DND-41 (cell line): ENCODE results near the gene FAM193A.

Experiments used
- CTCF ChIP-seq: IDR thresholded peaks from 2 replicates; pipeline ENCODE4 v1.5.1; 2012; ENCODE audit warnings: borderline replicate concordance, low read length, moderate library complexity, mild to moderate bottlenecking; ENCODE audit not compliant: poor library complexity, severe bottlenecking; ENCODE audit errors: extremely low read depth
- EZH2 ChIP-seq: IDR thresholded peaks from 3 replicates; pipeline ENCODE4 v1.6.1; 2012; ENCODE audit warnings: borderline replicate concordance, low read depth, mild to moderate bottlenecking, moderate library complexity, low read length, inconsistent platforms; ENCODE audit not compliant: severe bottlenecking

- TF ChIP-seq EZH2 (no peak), CTCF (no peak)
Measured at GRCh38 chr4:2672082-2672481, 135.6 kb downstream of the FAM193A start.
